AG09319 (cell line): ENCODE results near the gene CLHC1.

ENCODE experiments used
- DNase-seq: peaks from one replicate; pipeline ENCODE4 v3.0.0-alpha.2; 2010; ENCODE audit warnings: low read depth; ENCODE audit errors: extremely low read depth
- TF ChIP-seq, protein P1 (sequence below): IDR thresholded peaks from 2 replicates; pipeline ENCODE4 v1.5.1; 2011; ENCODE audit warnings: low read depth, mild to moderate bottlenecking, inconsistent platforms, low read length, moderate library complexity

CLHC1 gene

DNA sequence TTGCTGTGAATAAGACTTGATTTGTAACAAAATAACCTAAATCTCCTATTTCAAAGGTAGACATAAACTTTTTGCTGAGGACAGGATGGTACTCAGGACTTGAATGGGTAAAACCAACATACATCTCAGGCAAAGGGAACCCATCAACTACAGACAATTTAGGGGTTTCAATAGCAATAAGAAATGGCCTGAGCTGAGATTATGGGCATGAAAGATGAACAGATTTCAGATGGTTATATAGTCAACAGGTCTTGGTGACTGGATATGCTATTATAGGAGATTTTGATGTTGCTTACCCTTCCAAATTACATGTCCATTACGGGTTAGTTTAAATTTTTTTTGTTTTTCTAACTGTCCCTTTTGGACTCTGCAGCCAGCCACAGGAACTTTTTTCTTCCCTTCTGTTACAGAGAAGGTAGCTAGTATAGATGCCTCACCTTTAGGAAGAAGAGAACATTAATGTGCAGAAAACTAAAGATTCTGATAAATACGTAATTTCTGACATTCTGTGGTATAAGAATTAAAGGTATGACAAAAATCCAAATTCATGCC lies 5.0 kb upstream of the CLHC1 start:
- TF ChIP-seq, protein P1, sequence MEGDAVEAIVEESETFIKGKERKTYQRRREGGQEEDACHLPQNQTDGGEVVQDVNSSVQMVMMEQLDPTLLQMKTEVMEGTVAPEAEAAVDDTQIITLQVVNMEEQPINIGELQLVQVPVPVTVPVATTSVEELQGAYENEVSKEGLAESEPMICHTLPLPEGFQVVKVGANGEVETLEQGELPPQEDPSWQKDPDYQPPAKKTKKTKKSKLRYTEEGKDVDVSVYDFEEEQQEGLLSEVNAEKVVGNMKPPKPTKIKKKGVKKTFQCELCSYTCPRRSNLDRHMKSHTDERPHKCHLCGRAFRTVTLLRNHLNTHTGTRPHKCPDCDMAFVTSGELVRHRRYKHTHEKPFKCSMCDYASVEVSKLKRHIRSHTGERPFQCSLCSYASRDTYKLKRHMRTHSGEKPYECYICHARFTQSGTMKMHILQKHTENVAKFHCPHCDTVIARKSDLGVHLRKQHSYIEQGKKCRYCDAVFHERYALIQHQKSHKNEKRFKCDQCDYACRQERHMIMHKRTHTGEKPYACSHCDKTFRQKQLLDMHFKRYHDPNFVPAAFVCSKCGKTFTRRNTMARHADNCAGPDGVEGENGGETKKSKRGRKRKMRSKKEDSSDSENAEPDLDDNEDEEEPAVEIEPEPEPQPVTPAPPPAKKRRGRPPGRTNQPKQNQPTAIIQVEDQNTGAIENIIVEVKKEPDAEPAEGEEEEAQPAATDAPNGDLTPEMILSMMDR, result no peak

DNA sequence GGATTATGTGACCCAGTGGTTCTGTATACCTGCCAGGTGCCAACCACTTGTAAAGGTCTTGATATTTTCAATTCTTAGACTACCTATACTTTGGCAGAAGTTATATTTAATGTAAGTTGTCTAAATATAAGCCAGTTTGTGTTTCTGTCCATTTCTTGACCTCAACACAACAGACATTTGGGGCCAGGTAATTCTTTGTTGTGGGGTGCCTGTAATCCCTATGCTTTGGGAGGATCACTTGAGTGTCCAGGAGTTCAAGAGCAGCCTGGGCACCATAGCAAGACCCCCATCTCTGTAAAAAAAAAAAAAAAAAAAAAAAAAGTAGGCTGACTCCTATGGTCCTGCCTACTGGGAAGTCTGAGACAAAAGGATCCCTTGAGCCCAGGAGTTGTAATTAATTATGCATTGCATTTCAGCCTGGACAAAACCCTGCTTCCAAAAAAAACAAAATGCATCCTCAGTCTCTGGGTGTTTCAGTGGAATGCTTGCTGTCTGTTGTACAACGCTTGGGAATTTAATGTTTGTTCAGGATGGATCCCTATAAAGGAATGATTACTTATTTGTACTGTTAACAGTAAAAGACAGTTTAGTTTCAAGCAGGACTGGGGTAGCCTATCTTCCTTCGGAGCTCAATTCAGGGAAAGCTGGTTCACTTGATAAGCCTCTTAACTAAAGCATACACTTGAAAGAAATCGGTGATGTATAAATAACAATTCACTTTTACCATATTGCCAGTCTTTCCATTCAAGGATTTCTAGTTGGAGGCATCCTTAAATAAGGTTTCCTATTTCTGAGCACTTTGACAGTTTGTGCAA lies 3.8 kb upstream of the CLHC1 start:
- TF ChIP-seq, protein P1, result no peak
- no peak for DNase-seq

More for the DNA sequence above, 5.0 kb upstream of the CLHC1 start:
- no peak for DNase-seq

DNA sequence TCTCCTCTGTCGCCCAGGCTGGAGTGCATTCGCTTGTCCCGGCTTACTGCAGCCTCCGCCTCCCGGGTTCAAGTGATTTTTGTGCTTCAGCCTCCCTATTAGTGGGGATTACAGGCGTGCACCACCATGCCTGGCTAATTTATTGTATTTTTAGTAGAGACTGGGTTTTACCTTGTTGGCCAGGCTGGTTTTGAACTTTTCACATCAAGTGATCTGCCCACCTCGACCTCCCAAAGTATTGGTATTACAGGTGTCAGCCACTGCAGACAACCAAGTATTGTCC lies 1.5 kb upstream of the CLHC1 start:
- no peak for DNase-seq
- TF ChIP-seq, protein P1, result no peak

DNA sequence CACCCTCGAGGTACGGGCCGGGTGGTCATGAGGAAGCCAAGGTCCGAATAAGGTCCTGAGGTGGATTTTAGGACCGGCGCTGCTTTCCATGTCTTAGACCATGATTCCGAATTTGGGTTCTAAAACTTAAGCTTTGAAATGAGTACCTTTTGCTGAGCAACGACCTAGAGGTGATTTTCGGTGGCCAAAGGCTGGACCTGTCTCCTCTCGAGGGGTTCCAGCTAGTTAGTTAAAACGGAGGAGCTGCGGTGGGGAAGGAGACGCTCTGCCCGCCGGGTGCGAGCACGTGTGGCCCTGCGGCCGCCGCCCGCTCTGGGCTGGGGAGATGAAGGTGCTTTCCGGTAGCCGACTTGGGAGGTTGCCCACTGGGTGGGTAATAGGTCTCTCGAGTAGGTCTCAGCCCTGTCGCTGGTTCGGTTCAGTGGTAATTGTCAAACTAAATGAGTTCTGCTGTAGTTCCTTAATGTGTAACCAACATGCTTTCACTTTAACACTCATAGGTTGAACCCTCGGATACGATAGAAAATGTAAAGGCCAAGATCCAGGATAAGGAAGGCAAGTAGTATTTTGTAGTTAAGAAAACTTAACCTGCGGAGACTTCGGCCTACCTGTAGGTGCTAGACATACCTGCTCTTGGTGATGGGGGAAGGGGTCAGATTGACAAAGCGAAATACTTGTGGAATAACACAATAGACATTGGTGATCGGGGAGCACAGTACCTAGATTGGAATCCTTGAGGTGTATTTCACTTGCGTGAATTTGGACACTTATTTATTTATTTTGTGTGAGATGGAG lies 967 bp upstream of the CLHC1 start:
- no peak for DNase-seq
- TF ChIP-seq, protein P1, result no peak

DNA sequence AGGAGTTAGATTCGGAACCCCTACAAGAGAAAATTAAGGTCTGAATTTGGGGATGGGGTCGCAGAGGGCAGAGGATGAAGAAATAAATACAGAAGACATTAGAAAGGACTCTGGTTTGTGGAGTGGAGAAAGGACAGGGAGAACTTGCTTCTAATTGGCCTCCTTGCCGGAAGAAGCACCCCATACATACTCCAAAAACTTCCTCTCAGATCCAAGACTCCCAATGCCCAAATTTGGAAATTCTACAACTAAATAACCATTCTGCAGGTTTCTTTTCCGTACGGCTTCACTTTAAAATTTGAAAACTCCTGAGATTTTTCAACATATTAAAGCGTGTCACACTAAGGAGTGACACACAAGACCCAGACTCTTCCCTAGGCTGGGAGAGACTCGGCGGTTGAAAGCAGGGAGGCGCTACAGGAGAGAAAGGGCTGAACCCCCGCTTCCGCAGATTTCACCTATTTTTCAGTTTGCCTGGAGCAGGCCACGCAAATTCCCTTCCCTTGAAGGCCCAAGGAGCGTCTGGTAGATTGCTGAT lies 478 bp downstream of the CLHC1 start:
- DNase-seq, result no peak
- TF ChIP-seq, protein P1, result no peak

DNA sequence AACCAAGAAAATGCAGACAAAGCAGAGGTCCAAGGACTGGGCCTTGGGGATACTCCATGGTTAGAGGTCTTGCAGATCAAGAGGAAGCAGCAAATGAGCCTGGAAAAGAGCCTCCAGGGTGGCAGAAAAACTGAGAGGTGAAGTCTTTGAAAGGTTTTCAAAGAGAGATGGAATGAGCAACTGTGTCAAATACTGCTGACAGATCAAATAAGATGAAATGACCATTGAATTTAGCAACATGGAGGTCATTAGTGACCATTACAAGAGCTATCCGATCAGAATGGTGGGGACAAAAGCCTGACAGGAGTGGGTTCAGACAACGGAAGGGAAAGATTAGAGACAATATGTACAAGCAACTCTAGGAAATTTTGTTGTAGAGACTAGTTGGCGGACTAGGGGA lies 1.5 kb downstream of the CLHC1 start:
- TF ChIP-seq, protein P1, result no peak

DNA sequence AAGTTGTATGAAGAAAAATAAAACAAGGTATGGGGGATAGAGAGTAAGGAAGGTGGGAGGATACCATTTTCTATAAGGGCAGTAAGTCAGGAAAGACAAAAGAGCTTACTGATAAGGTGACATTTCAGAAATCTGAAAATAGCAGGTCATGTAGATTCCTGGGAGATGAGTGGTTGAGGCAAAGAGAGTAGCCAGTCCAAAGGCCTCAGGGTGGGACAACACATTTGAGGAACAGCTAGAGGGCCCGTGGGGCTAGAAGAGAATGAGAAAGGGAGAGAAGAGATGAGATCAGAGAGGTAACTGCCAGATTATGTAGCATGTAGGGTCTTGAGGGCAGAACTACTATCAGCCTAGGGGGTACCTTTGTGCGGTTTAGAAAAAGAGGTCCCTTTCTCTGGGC lies 2.9 kb downstream of the CLHC1 start:
- TF ChIP-seq, protein P1, result no peak
- DNase-seq, result no peak

More for the DNA sequence above, 1.5 kb downstream of the CLHC1 start:
- DNase-seq, result no peak
